Astrocyte of the spinal cord (primary cell): ENCODE data around the gene TMEM51.

Experiments used
- DNase-seq: peaks from one replicate; pipeline ENCODE4 v3.0.0; 2011; ENCODE audit warnings: low read depth, low spot score
- H3K4me3 ChIP-seq: 2 replicates; pipeline ENCODE4 v1.5.1; 2011; ENCODE audit warnings: low read depth, mild to moderate bottlenecking, low read length, moderate library complexity
- CTCF ChIP-seq: IDR thresholded peaks from 2 replicates; pipeline ENCODE4 v1.5.1; 2012; ENCODE audit warnings: low read depth, mild to moderate bottlenecking, low read length, inconsistent platforms
- in situ Hi-C: cut with HindIII; loops from 2 replicates; pipeline ENCODE4 v1.10.0; 2017; ENCODE audit warnings: low sequenced_read_pairs

Gene TMEM51

GRCh38 chr1:15189692-15190370 lies 36.3 kb downstream of the TMEM51 start:
- TF ChIP-seq CTCF, result no peak
- no peak for DNase-seq
- H3K4me3 ChIP-seq, result no peak overlapping the region
- in situ Hi-C loops, result no loop called here

DNA sequence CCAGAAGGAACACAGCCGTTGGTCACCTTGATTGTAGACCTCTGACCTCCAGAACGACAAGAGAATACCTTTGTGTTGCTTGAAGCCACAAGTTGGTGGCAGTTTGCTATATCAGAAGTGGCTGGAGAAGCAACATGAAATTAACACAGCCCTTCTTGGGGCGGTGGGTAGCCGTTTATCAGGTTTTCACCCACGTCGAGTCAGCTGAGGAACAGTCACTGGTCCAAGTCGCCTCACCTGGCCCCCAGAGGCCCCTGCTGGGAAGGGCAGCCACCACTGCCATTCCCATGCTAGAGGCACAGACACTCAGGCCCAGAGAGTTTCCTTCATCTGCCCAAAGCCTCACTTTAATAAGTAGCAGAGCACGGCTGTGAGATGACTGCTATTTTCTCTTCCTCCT lies 37.7 kb downstream of the TMEM51 start:
- in situ Hi-C loops, result no loop called here
- TF ChIP-seq CTCF, result no peak
- H3K4me3 ChIP-seq, result no peak overlapping the region
- DNase-seq, result no peak

DNA sequence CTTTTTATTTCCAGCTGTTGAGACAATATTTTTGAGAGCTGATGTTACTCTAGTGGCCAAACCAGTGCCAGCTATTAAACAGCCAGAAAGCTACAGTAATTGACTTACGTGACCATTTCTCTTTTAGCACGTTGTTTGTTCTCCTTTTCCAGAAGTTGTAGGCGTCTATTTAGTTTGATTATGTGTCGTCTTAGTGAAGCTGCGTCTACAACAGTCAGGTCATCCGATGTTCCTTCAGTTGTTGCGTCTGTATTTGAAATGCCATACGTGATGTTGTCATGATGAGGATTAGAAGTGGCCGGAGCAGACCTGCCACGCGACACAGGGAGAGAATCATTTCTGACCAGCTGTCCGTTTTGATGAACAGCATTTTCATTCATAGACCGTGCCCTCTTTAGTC lies 38.2 kb downstream of the TMEM51 start:
- no peak for TF ChIP-seq CTCF
- H3K4me3 ChIP-seq, result no peak overlapping the region
- in situ Hi-C loops, result no loop called here
- no peak for DNase-seq

GRCh38 chr1:15192916-15193550 lies 39.5 kb downstream of the TMEM51 start:
- no peak for TF ChIP-seq CTCF
- no peak overlapping the region for H3K4me3 ChIP-seq
- in situ Hi-C loops, result no loop called here
- no peak for DNase-seq

GRCh38 chr1:15195420-15196052 lies 42.0 kb downstream of the TMEM51 start:
- no peak for TF ChIP-seq CTCF
- no peak for DNase-seq
- in situ Hi-C loops, result no loop called here
- no peak overlapping the region for H3K4me3 ChIP-seq

- no peak overlapping the region for H3K4me3 ChIP-seq
- in situ Hi-C loops, result no loop called here
- TF ChIP-seq CTCF, result no peak
- no peak for DNase-seq
Observed at GRCh38 chr1:15196069-15196468, 42.5 kb downstream of the TMEM51 start.
